Duodenal mucosa (tissue), 2 donors: Measurements from ENCODE around the gene SPEG.

Experiments
- H3K27ac ChIP-seq: one replicate; pipeline ENCODE4 v1.7.0; 2013; ENCODE audit warnings: low read depth, low read length
- H3K27me3 ChIP-seq, 2 donors: one replicate each; pipeline ENCODE4 v1.7.0; 2013; ENCODE audit warnings: low read length in 2 of 2, control low read depth in 1 of 2; ENCODE audit not compliant: insufficient read depth in 2 of 2, control insufficient read depth in 1 of 2
- H3K36me3 ChIP-seq, 2 donors: one replicate each; pipeline ENCODE4 v1.7.0; 2013; ENCODE audit warnings: low read length in 2 of 2, control low read depth in 1 of 2; ENCODE audit not compliant: insufficient read depth in 2 of 2, control insufficient read depth in 1 of 2
- H3K4me1 ChIP-seq, 2 donors: one replicate each; pipeline ENCODE4 v1.7.0; 2013; ENCODE audit warnings: low read length in 2 of 2, control low read depth in 1 of 2; ENCODE audit not compliant: insufficient read depth in 2 of 2, control insufficient read depth in 1 of 2
- H3K4me3 ChIP-seq, 2 donors: one replicate each; pipeline ENCODE4 v1.7.0; 2013; ENCODE audit warnings: low read length in 2 of 2, low read depth in 1 of 2
- H3K9ac ChIP-seq, 2 donors: one replicate each; pipeline ENCODE4 v1.7.0; 2013; ENCODE audit warnings: low read length in 2 of 2, low read depth in 1 of 2
- H3K9me3 ChIP-seq, 2 donors: one replicate each; pipeline ENCODE4 v1.7.0; 2013; ENCODE audit warnings: low read length in 2 of 2, control low read depth in 1 of 2; ENCODE audit not compliant: control insufficient read depth in 1 of 2

Gene SPEG

GRCh38 chr2:219486380-219486959 lies 51.8 kb downstream of the SPEG start:
- no peak overlapping the region for H3K27ac ChIP-seq
- no peak overlapping the region for H3K9ac ChIP-seq
- H3K4me1 ChIP-seq = peaks cover 0 to 8% of the 10 kb centered on the region in 2 donors
- H3K36me3 ChIP-seq = no peaks in the 10 kb centered on the region
- H3K27me3 ChIP-seq = peaks cover 45 to 53% of the 10 kb centered on the region in 2 donors
- H3K9me3 ChIP-seq = no peaks in the 10 kb centered on the region
- no peak overlapping the region for H3K4me3 ChIP-seq

GRCh38 chr2:219488149-219488843 lies 53.7 kb downstream of the SPEG start:
- H3K27me3 ChIP-seq = peaks cover 34 to 40% of the 10 kb centered on the region in 2 donors
- no peaks in the 10 kb centered on the region for H3K36me3 ChIP-seq
- peaks cover 0 to 8% of the 10 kb centered on the region in 2 donors for H3K4me1 ChIP-seq
- H3K4me3 ChIP-seq = no peak overlapping the region
- H3K9me3 ChIP-seq = no peaks in the 10 kb centered on the region
- H3K9ac ChIP-seq = no peak overlapping the region
- H3K27ac ChIP-seq = no peak overlapping the region

GRCh38 chr2:219488844-219489194 lies 54.2 kb downstream of the SPEG start:
- Histone ChIP-seq H3K4me3 (no peak overlapping the region), H3K4me1 (peaks cover 0 to 6% of the 10 kb centered on the region in 2 donors), H3K27ac (no peak overlapping the region), H3K9ac (no peak overlapping the region), H3K27me3 (peaks cover 34 to 40% of the 10 kb centered on the region in 2 donors), H3K36me3 (no peaks in the 10 kb centered on the region), H3K9me3 (no peaks in the 10 kb centered on the region)

DNA sequence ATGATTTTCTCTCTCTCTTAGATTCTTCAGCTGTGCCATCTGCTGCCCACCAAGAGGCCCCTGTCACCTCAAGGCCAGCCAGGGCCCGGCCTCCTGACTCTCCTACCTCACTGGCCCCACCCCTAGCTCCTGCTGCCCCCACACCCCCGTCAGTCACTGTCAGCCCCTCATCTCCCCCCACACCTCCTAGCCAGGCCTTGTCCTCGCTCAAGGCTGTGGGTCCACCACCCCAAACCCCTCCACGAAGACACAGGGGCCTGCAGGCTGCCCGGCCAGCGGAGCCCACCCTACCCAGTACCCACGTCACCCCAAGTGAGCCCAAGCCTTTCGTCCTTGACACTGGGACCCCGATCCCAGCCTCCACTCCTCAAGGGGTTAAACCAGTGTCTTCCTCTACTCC lies 54.7 kb downstream of the SPEG start:
- Histone ChIP-seq H3K36me3 (no peaks in the 10 kb centered on the region), H3K4me3 (no peak overlapping the region), H3K27ac (no peak overlapping the region), H3K9ac (no peak overlapping the region), H3K27me3 (peaks cover 34 to 38% of the 10 kb centered on the region in 2 donors), H3K4me1 (peaks cover 0 to under 1% of the 10 kb centered on the region in 2 donors), H3K9me3 (no peaks in the 10 kb centered on the region)

GRCh38 chr2:219490186-219490585 lies 55.5 kb downstream of the SPEG start:
- no peak overlapping the region for H3K9ac ChIP-seq
- H3K27ac ChIP-seq = no peak overlapping the region
- H3K9me3 ChIP-seq = no peaks in the 10 kb centered on the region
- H3K4me1 ChIP-seq = no peaks in the 10 kb centered on the region
- no peaks in the 10 kb centered on the region for H3K36me3 ChIP-seq
- H3K4me3 ChIP-seq = no peak overlapping the region
- peaks cover 34 to 36% of the 10 kb centered on the region in 2 donors for H3K27me3 ChIP-seq

- Histone ChIP-seq H3K4me1 (peaks cover 0 to 4% of the 10 kb centered on the region in 2 donors), H3K9me3 (no peaks in the 10 kb centered on the region), H3K9ac (no peak overlapping the region), H3K27me3 (peaks cover 34 to 36% of the 10 kb centered on the region in 2 donors), H3K27ac (no peak overlapping the region), H3K36me3 (no peaks in the 10 kb centered on the region), H3K4me3 (no peak overlapping the region)
Observed at GRCh38 chr2:219490600-219491130, 56.0 kb downstream of the SPEG start.

- Histone ChIP-seq H3K27me3 (peaks cover 34 to 36% of the 10 kb centered on the region in 2 donors), H3K4me3 (no peak overlapping the region), H3K4me1 (peaks cover 0 to 7% of the 10 kb centered on the region in 2 donors), H3K9me3 (no peaks in the 10 kb centered on the region), H3K36me3 (no peaks in the 10 kb centered on the region), H3K9ac (no peak overlapping the region), H3K27ac (no peak overlapping the region)
Observed at GRCh38 chr2:219491278-219491963, 56.8 kb downstream of the SPEG start.

DNA sequence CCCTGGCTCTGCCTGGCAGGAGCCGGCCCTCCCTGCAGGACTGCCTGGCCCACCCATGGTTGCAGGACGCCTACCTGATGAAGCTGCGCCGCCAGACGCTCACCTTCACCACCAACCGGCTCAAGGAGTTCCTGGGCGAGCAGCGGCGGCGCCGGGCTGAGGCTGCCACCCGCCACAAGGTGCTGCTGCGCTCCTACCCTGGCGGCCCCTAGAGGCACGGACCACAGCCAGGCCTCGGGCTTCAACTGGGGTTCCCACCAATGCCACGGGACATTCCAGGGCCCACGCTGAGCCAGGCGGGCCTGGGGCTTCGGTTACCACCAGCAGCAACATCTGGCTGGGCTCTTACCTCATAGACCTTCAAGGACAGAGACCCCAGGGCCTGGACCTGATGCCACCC lies 57.9 kb downstream of the SPEG start:
- Histone ChIP-seq H3K4me1 (peaks cover 9 to 18% of the 10 kb centered on the region in 2 donors), H3K36me3 (no peaks in the 10 kb centered on the region), H3K9me3 (no peaks in the 10 kb centered on the region), H3K27me3 (peaks cover 42% of the 10 kb centered on the region in 2 donors), H3K9ac (no peak overlapping the region), H3K27ac (no peak overlapping the region), H3K4me3 (no peak overlapping the region)

DNA sequence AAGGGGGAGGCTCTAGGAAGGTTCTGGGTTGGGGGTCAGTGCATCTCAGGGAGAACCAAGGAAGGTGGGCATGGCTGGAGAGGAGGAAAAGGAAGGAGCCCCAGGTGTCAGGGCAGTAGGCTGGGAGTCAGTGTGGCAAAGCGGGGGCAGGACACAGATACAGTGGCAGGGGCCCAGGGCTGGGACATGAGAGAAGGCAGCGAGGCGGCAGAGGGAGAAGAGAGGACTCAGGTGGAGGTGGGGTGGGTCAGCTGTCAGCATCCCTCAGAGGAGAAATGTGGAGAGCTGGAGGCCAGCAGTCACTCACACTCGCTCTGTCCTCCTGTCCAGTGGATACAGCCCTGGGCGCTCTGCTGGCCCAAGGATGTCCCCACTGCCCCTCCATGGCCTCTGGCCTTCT lies 58.4 kb downstream of the SPEG start:
- H3K36me3 ChIP-seq = no peaks in the 10 kb centered on the region
- H3K9ac ChIP-seq = no peak overlapping the region
- H3K9me3 ChIP-seq = no peaks in the 10 kb centered on the region
- H3K4me1 ChIP-seq = peaks cover 11 to 21% of the 10 kb centered on the region in 2 donors
- H3K27me3 ChIP-seq = peaks cover 42 to 45% of the 10 kb centered on the region in 2 donors
- no peak overlapping the region for H3K27ac ChIP-seq
- H3K4me3 ChIP-seq = no peak overlapping the region

- Histone ChIP-seq H3K36me3 (no peaks in the 10 kb centered on the region), H3K27me3 (peaks cover 42 to 45% of the 10 kb centered on the region in 2 donors), H3K4me3 (no peak overlapping the region), H3K4me1 (peaks cover 21 to 31% of the 10 kb centered on the region in 2 donors), H3K9me3 (no peaks in the 10 kb centered on the region), H3K27ac (no peak overlapping the region), H3K9ac (no peak overlapping the region)
Observed at GRCh38 chr2:219494952-219495530, 60.4 kb downstream of the SPEG start.
